ENCODE measurements around the gene KRT20.

- TF ChIP-seq CTCF (optimal IDR thresholded peaks at IDR 0.05 in 1 of 3, IDR thresholded peaks at IDR 0.05 in 1 of 3, conservative IDR thresholded peaks at IDR 0.05 in 1 of 3; ENCODE audit: extremely low read depth in 1 of 3, insufficient read depth in 2 of 3, low read length in 3 of 3), result no peak
- no peak for TF ChIP-seq EZH2 (IDR thresholded peaks at IDR 0.05; ENCODE audit: low read length)
These were observed 38.4 kb downstream of the KRT20 start for GRCh38 chr17:40846515-40847144.

Data from keratinocyte (primary cell).